Measurements from ENCODE around the gene ZCCHC24.

DNA sequence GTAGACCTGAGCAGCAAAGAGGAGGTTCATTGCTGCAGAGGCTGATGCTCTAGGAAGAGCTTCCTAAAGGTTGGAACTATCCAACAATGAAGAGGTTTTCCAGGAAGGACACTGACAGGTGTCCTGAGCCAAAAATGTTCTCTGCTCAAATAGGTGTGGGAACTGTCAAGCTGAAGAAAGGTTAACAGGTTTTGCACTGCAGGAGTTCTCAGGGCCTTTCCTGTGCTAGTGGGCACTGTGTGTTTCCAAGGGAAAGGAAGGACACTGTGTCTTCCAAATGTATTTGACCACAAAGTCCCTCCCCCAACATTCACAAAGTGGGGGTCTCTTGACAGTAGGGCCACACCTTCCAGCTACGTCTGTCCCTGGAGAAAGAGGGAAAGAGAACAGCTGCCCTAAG is 4.0 kb downstream of the ZCCHC24 start:
- TF ChIP-seq, protein P1, sequence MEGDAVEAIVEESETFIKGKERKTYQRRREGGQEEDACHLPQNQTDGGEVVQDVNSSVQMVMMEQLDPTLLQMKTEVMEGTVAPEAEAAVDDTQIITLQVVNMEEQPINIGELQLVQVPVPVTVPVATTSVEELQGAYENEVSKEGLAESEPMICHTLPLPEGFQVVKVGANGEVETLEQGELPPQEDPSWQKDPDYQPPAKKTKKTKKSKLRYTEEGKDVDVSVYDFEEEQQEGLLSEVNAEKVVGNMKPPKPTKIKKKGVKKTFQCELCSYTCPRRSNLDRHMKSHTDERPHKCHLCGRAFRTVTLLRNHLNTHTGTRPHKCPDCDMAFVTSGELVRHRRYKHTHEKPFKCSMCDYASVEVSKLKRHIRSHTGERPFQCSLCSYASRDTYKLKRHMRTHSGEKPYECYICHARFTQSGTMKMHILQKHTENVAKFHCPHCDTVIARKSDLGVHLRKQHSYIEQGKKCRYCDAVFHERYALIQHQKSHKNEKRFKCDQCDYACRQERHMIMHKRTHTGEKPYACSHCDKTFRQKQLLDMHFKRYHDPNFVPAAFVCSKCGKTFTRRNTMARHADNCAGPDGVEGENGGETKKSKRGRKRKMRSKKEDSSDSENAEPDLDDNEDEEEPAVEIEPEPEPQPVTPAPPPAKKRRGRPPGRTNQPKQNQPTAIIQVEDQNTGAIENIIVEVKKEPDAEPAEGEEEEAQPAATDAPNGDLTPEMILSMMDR (conservative IDR thresholded peaks at IDR 0.05): no peak
- TF ChIP-seq EZH2 (IDR thresholded peaks at IDR 0.05; ENCODE audit: low read depth): no peak

All from PC-9 (cell line).